Astrocyte (in vitro differentiated cells and primary cell): ENCODE data around the gene TTBK1.

Source experiments
- CTCF ChIP-seq: IDR thresholded peaks from 2 replicates; pipeline ENCODE4 v1.5.1; 2011; ENCODE audit warnings: low read depth, mild to moderate bottlenecking, inconsistent platforms, low read length, moderate library complexity; ENCODE audit not compliant: insufficient read depth
- EZH2 ChIP-seq: IDR thresholded peaks from 2 replicates; pipeline ENCODE4 v1.6.1; 2012; ENCODE audit warnings: mild to moderate bottlenecking, low read length, inconsistent platforms; ENCODE audit not compliant: insufficient read depth

DNA sequence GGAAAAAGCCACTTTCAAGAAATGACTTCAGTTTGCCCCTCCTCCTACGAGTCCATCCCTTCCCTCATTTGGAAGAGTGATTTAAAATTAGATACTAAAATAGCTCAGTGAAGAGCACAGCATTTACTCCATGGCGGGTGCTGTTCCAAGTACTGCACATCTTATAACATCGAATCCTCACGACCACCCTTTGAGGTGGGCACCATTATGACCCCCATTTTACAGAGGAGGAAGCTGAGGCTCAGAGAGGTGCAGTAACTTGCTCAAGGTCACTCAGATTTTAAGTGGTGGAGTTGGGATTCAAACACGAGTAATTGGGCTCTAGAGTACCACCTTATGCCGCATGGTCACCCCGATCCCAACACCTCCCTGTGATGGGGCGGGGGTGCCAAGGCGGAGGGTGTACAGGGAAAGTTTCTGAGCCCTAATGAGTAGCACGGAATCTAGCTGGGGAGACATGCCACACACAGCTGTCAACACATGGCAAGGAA is 25.5 kb downstream of the TTBK1 start:
- TF ChIP-seq CTCF (no peak), EZH2 (no peak)
